Measurements from ENCODE around the gene NUDT22.
"Not testable (repeated sequence)": the region's sequence is repeated elsewhere in the genome, so short reads cannot be mapped to it uniquely, and the experiment has no call there.

Gene NUDT22

GRCh38 chr11:64245401-64245796, 19.3 kb downstream of the NUDT22 start:
- H2AFZ ChIP-seq (ENCODE audit: low read length), result no peak overlapping the region
- H3K4me1 ChIP-seq (ENCODE audit: insufficient read depth, low read length, poor library complexity, severe bottlenecking), result peaks cover 42% of the 10 kb centered on the region
- TF ChIP-seq EZH2phosphoT487 (IDR thresholded peaks at IDR 0.05; ENCODE audit: borderline replicate concordance), result no peak
- TF ChIP-seq CTCF (conservative IDR thresholded peaks at IDR 0.05; ENCODE audit: low read length), result no peak
- peaks cover 31% of the 10 kb centered on the region for H4K20me1 ChIP-seq (ENCODE audit: insufficient read depth, low read length, poor library complexity, severe bottlenecking)
- H3K4me3 ChIP-seq (ENCODE audit: low read length, poor library complexity, severe bottlenecking), result peak overlapping the region; percentile 96
- H3F3A ChIP-seq (ENCODE audit: low read depth), result peaks cover 6% of the 10 kb centered on the region; the same call in 1 of the 2 replicates
- H3K27me3 ChIP-seq (ENCODE audit: insufficient read depth, low read length, poor library complexity, severe bottlenecking), result no peaks in the 10 kb centered on the region
- peak overlapping the region; percentile 88 for H3K9ac ChIP-seq (ENCODE audit: low read depth, low read length, poor library complexity, severe bottlenecking)
- peaks cover 48% of the 10 kb centered on the region for H3K79me2 ChIP-seq (ENCODE audit: insufficient read depth, low read length)
- no peaks in the 10 kb centered on the region for H3K9me3 ChIP-seq (ENCODE audit: insufficient read depth, low read depth, low read length)
- no peaks in the 10 kb centered on the region for H3K9me2 ChIP-seq (replicated peaks; ENCODE audit: low read depth, low read length)
- H3K4me2 ChIP-seq (ENCODE audit: low read depth, low read length, poor library complexity, severe bottlenecking), result peak overlapping the region; percentile 84
- H3K36me3 ChIP-seq (ENCODE audit: insufficient read depth, low read length), result peaks cover 11% of the 10 kb centered on the region; the same call in 1 of the 2 replicates

- peak overlapping the region; percentile 96 for H3K4me3 ChIP-seq (ENCODE audit: low read length, poor library complexity, severe bottlenecking)
- peaks cover 48% of the 10 kb centered on the region for H3K79me2 ChIP-seq (ENCODE audit: insufficient read depth, low read length)
- TF ChIP-seq CTCF (conservative IDR thresholded peaks at IDR 0.05; ENCODE audit: low read length) (no peak), EZH2phosphoT487 (IDR thresholded peaks at IDR 0.05; ENCODE audit: borderline replicate concordance) (no peak)
- no peaks in the 10 kb centered on the region for H3K9me2 ChIP-seq (replicated peaks; ENCODE audit: low read depth, low read length)
- H3K4me2 ChIP-seq (ENCODE audit: low read depth, low read length, poor library complexity, severe bottlenecking), result peak overlapping the region; percentile 84
- peaks cover 11% of the 10 kb centered on the region; the same call in 1 of the 2 replicates for H3K36me3 ChIP-seq (ENCODE audit: insufficient read depth, low read length)
- H3K4me1 ChIP-seq (ENCODE audit: insufficient read depth, low read length, poor library complexity, severe bottlenecking), result peaks cover 44% of the 10 kb centered on the region
- no peaks in the 10 kb centered on the region for H3K27me3 ChIP-seq (ENCODE audit: insufficient read depth, low read length, poor library complexity, severe bottlenecking)
- H3K9me3 ChIP-seq (ENCODE audit: insufficient read depth, low read depth, low read length), result no peaks in the 10 kb centered on the region
- H3F3A ChIP-seq (ENCODE audit: low read depth), result peaks cover 3% of the 10 kb centered on the region; the same call in 1 of the 2 replicates
- H2AFZ ChIP-seq (ENCODE audit: low read length), result peak overlapping the region; percentile 32; the same call in 1 of the 2 replicates
- peaks cover 31% of the 10 kb centered on the region for H4K20me1 ChIP-seq (ENCODE audit: insufficient read depth, low read length, poor library complexity, severe bottlenecking)
- H3K9ac ChIP-seq (ENCODE audit: low read depth, low read length, poor library complexity, severe bottlenecking), result peak overlapping the region; percentile 88
Measured at GRCh38 chr11:64245797-64246620, 19.9 kb downstream of the NUDT22 start.

GRCh38 chr11:64246621-64246870, 20.5 kb downstream of the NUDT22 start:
- H3F3A ChIP-seq (ENCODE audit: low read depth); H2AFZ ChIP-seq (ENCODE audit: low read length): not testable (repeated sequence)

More at GRCh38 chr11:64246621-64246870, 20.5 kb downstream of the NUDT22 start:
- Histone ChIP-seq H3K79me2 (ENCODE audit: insufficient read depth, low read length) (peaks cover 48% of the 10 kb centered on the region), H3K4me3 (ENCODE audit: low read length, poor library complexity, severe bottlenecking) (peak overlapping the region; percentile 96), H3K36me3 (ENCODE audit: insufficient read depth, low read length) (peaks cover 11% of the 10 kb centered on the region; the same call in 1 of the 2 replicates), H3K4me1 (ENCODE audit: insufficient read depth, low read length, poor library complexity, severe bottlenecking) (peaks cover 44% of the 10 kb centered on the region), H4K20me1 (ENCODE audit: insufficient read depth, low read length, poor library complexity, severe bottlenecking) (peaks cover 31% of the 10 kb centered on the region), H3K9ac (ENCODE audit: low read depth, low read length, poor library complexity, severe bottlenecking) (peak overlapping the region; percentile 88)
- not testable (repeated sequence) for H3K4me2 ChIP-seq (ENCODE audit: low read depth, low read length, poor library complexity, severe bottlenecking); H3K9me3 ChIP-seq (ENCODE audit: insufficient read depth, low read depth, low read length); H3K27me3 ChIP-seq (ENCODE audit: insufficient read depth, low read length, poor library complexity, severe bottlenecking); H3K9me2 ChIP-seq (replicated peaks; ENCODE audit: low read depth, low read length)

Measured in Loucy (cell line).